SHP77 treated with DMSO at 0.1 percent for 48 hours (cell line): ENCODE data around the gene SYNM.
"Not testable (repeated sequence)": the region's sequence is repeated elsewhere in the genome, so short reads cannot be mapped to it uniquely, and the experiment has no call there.

Experiments used
- DNase-seq: peaks from one replicate; lab custom pipeline; 2025; lab: John Stamatoyannopoulos, UW

SYNM gene

DNA sequence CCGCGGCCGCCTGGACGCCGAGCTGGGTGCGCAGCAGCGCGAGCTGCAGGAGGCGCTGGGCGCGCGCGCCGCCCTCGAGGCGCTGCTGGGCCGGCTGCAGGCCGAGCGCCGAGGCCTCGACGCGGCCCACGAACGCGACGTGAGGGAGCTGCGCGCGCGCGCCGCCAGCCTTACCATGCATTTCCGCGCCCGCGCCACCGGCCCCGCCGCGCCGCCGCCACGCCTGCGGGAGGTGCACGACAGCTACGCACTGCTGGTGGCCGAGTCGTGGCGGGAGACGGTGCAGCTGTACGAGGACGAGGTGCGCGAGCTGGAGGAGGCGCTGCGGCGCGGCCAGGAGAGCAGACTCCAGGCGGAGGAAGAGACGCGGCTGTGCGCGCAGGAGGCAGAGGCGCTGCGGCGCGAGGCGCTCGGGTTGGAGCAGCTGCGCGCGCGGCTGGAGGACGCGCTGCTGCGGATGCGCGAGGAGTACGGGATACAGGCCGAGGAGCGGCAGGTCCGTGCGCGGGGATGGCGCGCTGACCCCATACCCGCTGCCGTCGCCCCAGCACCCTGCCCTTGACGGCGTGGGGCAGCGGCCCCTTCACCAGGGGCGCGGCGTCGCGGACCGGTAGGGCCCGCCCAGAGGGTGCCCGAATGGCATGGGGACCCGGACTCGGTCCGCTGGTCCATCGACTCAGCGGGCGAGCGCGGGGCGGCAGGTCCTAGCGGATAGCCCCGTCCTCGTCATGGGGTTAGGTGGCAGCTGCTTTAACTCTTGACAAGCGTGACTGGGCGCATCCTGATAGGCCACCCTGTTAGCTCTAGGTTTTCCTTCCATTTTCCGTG is 848 bp downstream of the SYNM start:
- DNase-seq = no peak

DNA sequence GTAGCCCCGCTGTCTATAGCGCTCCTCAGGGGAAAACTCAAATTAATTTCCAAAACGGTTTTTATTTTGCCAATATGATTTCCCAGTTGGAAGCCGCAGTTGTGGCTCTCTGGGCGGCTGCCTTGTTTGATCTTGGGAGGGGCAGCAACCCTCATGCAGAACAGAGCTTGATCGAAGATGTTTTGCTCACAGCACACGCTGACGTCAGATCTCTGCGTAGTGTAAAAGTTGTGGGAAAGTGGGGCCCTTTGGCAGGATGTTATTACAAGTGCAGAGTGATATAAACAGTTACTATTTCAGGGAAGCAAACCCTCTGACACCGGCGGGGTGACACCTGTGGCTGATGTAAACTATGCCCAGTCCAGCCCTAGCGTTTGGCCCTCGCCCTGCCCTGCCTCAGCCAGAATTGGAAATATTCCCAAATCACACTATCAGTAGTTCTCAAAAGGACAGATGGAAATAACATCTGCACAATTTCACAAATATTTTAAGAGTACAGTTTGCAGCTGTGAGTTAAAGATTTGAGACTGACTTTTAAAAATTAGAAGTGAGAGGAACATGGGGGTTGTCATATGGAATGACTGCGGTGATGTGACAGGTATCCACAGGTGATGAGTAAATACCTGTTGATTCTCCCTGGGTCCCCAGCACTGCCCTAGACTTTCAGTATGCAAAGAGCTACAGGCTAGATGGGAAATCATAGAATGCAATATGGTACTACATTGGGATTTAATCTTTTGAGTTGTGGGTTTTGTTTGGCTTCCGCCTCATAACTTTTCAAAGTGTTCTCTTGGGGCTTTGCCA is 1.7 kb downstream of the SYNM start:
- no peak for DNase-seq

DNA sequence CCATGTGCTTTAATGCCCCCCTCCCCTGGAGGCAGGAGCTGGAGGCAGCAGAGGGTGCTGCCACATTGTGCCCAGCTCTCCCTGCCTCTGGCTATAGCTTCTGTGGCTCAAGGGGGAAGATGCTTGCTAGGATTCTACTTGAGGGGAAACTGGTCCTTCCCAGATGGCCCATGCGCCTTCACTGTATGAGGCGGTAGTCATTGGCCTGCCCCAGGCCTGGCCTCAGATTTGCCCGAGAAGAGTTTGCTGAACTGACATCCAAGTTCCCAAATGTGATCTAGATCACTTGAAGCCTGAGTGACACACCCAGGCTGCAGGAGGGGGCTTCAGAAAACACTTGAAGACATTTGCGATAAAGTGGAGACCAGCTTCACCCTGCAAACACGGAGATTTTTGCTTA is 4.1 kb downstream of the SYNM start:
- no peak for DNase-seq

DNA sequence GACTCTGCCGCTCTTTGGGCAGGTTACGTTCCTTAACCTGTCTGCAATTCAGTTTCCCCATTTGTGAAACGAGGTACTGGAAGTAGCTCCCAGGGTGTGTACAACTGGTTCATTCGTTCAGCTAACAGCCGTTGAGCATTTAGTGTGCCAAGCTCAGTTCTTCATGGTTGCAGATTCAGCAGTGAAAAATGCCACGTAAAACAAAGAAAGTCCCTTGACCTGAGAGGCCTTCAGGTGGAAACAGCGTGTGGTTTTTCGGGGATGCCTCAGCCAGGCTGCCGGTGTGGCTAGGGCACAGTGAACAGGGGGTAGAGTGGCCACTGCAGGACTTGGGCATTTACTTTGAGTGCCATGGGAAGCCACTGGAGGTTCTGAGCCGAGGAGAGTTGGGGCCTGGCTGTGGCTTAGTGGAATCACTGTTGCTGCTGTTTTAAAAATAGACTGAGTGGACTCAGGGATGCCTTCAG is 4.7 kb downstream of the SYNM start:
- DNase-seq = no peak

DNA sequence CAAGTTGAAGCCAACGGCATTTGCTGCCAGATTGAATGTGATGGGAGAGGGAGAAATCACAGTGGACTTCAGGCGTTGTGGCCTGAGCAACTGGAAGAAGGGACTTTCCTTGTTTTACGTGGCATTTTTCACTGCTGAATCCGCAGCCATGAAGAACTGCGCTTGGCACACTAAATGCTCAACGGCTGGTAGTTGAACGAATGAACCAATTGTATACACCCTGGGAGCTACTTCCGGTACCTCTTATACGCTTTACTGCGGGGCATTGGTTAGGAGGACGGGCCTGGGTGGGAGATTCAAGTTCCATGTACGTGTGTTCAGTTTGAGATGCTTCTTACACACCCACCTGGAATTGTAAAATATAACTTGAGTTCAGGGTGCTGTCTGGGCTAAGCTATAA is 5.2 kb downstream of the SYNM start:
- DNase-seq = no peak

DNA sequence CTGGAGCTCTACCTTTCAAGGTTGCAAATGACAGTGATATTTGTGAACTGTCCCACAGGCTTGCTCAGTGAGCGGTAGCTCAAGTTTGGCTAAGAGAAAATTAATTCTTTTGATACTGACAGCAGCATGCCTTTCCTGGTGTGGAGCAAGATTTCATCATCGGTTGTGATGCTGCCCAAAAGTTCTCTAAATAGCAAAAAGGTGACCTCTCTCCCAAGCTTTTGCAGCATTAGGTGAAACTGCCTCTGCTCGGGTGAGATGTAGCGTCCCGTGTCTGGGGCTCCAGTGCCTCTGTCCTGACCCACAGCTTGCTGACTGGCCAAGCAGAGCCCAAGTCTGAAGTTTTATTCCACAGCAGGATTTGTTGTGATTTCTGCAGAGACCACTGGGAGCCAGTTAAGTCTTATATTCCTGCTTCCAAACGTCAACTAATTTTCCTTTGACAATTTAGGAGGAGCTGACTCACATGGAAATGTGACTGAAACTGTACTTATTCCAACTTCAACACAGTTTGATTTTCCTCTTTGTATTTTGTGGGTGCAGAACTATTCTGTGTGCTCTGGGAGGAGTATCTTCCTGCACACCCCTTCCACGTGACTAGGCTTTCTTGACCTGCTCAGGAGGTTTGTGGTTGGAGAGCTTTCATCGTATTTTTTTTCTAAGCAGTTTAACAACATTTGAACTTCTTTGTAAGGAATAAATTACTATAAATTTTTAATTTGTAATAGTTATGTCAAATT is 5.9 kb downstream of the SYNM start:
- DNase-seq = no peak

DNA sequence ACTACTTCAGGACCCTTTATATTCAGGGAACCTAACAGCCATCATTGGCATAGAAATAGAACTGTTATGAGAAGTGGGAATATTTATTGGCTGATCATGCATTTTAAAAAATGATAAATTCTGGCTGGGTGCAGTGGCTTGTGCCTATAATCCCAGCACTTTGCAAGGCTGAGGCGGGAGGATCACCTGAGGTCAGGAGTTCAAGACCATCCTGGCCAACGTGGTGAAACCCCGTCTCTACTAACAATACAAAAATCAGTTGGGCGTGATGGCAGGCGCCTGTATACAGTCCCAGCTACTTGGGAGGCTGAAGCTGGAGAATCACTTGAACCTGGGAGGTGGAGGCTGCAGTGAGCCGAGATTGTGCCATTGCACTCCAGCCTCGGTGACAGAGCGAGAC is 6.8 kb downstream of the SYNM start:
- not testable (repeated sequence) for DNase-seq

DNA sequence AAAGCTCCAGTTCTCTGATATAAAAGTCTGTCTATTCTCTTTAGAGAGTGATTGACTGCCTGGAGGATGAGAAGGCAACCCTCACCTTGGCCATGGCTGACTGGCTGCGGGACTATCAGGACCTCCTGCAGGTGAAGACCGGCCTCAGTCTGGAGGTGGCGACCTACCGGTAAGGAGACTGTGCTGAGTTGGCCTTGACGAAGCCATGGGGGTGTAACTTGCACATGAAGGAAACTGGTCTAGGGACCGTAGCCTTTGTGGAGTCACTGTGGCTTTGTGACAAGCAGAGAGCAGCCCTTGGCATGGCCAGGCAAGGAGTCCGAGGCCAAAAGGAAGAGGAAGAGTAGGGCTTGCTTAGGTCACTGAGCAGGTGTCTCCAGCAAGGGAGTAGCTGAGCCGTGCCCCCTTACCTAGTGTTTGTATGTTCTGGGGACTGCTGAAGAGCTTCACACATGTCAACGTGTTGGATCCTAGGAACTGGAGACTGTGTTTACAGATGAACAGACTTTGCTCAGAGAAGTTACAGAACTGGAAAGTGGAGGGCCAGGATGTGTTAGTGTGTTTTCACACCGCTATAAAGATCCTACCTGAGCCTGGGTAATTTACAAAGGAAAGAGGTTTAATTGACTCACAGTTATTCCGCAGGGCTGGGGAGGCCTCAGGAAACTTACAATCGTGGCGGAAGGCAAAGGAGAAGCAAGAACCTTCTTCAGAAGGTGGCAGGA is 8.8 kb downstream of the SYNM start:
- no peak for DNase-seq

DNA sequence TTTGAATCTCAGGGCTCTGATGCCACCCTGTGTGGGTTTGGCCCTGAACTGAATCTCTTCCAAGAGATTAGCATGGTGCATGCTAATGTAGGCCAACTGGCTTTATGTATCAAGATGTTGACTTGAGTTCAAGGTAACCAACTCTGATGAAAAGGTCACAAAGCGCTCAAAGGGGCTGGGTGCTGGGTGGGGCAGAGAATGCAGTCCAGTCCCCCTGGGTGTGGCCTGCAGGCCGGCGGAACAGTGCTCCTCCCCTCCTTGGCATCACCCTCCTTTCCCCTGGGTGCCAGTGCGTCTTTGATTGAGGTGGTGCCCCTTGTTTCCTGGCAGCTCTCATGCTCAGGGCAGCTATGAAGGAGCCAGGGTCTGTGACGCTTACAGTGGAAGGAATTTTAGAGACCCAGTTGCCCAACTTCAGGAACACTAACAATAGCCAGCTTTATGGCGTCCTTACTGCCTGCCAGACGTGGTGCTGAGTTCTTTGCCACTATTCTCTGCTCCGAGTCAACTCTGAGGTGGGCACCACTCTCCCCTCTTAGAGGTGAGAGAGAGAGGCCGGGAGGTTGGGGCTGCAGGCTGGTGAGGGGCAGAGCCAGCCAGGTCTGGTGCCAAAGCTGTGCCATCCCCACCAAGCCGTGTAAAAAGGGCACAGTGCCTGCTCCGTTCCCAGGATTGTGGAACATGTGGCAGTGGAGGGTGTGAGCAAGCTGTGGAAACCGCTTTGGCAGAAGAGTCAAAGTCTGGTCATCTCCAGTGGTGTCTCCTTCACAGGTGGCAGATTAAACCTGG is 9.8 kb downstream of the SYNM start:
- no peak for DNase-seq

DNA sequence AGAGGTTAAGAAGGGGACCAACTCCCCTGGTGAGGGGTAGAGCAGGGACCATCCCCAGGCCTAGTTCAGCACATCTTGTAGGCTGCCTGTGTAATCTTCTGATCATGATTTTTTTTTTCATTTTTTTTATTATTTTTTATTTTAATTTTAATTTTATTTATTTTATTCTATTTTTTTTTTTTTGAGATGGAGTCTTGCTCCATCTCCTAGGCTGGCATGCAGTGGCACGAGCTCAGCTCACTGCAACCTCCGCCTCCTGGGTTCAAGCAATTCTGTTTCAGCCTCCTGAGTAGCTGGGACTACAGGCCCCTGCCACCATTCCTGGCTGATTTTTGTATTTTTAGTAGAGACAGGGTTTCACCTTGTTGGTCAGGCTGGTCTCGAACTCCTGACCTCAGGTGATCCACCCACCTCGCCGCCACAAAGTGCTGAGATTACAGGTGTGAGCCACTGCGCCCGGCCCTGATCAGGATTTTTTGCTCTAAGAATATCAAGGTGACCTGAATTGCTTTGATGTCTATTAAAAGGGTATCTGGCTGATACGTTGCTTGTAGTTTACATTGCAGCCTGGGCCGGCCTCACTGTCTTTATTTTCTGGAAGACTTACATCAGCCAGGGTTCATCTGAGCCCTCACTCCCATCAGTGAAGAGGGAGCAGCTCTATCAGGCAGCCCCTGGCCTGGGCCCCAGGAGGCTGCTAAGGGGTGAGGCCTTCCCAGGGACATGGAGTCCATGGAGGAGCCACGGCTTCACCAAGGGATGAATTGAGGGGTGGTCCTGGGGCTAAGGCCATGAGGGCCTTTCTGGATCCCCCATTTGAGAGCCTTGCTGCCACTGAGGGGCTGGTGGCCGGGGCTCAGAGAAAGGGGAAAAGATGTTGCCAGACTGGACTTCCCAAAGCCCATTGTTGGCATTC is 10.7 kb downstream of the SYNM start:
- DNase-seq = no peak

DNA sequence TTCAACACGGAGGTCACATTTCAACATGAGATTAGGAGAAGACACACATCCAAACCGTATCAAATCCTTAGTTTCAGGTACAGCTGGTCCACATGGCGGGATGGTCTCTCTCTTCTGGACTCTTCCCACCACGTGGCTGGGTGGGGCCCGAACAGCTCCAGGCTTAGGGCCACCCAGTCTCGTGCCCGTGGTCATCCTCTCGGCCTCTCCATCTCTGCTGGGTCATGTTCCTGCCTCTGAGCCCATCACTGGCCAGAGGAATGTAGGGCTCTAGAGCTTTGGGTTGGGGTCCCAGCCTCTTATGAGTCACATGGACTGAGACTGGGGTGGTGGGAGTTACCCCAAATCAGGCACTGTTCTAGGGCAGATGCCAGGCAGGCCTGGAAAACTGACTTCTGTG is 12.2 kb downstream of the SYNM start:
- no peak for DNase-seq

DNA sequence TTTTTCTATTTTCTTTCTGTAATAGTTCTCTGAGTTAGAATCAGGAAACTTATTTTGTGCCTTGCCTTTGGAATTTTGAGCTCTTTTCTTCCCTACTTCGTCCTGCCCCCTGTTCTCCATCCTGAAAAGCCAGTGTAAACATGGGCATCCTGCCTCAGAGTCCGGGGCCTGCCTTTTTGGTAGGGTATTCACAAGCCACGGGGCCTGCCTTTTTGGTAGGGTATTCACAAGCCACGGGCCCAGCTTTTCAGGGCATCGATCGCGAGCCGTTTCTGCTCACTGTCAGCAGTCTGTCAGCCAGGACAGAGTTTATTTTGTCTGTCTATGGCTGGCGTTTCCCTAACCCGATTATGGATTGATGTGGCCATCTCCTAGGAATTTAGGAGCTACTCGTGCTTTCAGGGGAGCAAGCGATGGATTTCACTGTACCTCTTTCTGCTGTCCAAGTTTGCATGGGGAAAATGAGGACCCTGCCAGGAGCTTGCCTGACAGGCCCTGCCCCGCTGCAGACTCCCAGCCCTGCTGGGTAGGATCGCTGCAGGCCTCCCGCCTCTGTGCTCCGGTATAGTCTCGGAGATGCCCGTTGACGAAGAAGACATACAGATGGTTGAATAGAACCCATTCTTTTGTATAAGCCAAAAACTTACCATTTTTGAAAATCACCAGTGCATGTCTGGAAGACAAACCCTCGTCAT is 12.8 kb downstream of the SYNM start:
- DNase-seq = no peak

DNA sequence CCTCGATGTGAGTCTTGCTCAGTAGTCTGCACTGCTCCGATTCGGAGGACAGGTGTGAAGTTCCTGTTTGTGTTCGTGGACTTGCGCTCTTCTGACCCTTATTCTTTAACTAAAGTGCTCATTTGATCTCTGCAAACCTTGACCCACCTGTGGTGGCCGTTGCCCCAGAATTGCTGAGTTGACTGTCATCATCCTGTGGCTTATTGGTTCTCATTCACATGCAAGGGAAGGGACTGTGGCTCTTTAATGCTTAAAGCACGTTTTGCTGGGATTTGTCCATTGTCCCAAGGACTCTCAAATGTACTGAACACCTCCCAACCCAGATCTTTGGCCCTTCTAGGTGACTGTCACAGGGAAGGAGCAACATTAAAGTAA is 13.4 kb downstream of the SYNM start:
- DNase-seq = no peak

DNA sequence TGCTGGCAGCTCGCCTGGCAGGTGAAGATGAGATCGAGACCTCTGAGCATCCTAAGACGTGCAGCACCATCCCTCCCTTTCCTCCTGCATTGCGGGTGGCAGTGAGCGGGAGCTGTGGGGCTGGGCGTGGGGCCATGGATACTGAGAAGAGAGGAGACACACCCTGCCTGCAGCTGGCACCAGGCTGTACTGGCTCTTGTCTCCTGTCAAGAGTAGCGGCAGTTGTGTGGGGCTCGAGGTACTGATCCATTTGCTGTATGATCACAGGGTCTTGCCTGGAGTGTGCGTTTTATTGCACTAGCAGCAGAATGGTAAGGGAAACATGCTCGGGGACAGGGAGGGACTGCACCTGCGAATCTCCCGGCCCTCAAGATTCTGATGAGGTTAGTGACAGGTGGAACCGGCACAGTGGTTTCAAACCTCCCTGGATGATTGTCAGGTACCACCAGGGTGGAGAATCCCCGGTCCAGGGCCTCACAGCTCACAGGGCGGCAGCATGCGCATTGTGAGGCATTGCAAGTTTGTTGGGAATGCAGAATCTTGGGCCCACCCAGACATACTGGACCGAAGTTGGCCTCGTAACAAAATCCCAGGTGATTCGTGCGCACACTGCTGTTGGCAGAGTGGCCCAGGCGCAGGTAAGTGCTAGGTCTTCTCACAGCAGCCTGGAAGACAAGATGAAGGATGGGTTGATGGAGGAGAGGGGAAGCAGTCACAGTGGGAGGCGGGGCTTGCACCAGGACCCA is 14.1 kb downstream of the SYNM start:
- DNase-seq = no peak

DNA sequence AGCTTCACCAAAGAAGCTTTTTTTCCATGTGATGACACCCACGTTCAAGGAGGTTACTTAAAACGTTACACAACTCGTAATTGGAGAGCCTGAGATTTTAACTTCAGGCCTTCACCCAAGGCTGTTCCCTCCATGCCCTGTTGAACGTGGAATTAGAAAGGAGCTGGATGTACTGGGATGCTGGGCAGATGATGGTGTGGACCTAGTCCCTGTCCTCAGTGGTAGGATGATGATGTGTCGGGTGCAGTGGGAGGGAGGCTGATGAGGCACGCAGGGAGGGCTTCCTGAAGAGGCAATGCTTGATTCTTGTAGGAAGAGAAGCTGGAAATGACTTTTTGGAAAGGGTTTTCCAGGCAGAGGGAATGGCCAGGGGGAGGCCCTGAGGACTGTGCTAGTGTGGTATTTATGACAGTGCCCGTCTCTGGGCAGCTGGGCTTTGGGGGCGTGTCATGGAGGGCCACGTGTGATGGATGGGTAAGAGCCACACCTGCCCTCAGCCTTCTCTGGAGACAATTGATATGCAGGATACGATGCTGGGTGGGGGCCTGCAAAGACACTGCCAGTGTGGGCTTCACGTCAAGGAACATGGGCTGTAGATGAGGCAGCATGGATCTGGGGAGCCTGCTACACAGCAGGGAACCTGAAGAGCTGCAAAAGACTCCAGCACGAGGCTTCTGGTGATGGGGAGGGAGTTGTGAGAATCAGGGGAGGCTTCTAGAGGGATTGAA is 15.3 kb downstream of the SYNM start:
- DNase-seq = no peak

DNA sequence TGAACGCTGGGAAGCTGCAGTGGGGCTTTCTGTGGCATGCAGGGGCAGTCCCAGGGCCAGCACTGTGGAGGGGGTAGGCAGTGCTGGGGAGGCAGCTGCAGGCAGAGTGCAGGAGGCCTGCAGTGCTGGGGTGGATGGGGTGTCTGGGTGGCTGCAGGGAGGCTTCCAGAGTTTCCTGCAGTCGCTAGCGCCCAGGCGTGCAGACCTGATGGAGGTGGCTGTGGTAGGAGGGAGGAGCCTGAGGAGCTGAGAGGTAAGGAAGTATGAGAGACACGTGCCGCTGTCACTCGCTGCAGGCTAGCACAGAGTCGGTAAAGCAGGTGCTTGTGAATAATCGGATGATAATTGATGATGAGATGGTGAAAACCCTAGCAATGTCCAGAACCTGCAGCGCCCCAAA is 16.3 kb downstream of the SYNM start:
- no peak for DNase-seq

DNA sequence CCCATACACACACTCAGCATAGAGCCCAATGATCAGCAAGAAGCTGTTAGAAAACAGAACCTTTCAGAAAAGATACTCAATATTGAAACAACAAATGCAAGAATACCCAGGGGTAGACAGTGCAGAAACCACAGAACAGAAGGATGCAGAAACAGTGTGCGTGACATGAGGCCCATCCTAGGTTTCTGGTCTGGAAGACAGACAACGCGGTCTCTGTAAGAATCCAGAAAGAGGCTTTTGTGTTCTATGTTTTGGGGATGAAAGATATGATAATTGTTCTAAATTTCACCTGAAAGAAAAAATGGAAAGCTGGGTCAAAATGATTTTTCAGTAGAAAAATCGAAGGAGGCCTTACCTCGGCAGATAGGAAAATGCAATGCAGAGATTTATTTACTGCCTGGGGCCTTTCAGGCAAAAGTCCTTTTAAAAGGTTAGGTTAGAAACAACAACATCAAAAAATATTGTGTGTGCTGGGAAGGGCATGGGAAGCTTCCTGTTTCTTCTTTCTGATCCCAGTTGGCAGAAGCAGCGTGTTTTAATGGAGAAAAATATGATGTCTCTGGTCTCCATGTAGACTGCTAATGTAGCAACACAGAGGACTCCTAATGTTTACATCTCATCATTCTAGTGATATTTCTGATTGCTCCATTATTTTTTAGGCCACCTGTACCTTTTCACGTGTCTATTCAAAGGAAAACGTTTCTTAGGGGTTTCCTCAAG is 17.0 kb downstream of the SYNM start:
- no peak for DNase-seq
